Measurements from ENCODE around the gene MFNG. TPM values are rescaled to one million over a fixed set of nuclear protein-coding genes. Genes with fewer than 3 reads are reported as not detected.

The MFNG gene
- total RNA-seq, 1 donor from 2014 or later = 1.5 TPM

DNA sequence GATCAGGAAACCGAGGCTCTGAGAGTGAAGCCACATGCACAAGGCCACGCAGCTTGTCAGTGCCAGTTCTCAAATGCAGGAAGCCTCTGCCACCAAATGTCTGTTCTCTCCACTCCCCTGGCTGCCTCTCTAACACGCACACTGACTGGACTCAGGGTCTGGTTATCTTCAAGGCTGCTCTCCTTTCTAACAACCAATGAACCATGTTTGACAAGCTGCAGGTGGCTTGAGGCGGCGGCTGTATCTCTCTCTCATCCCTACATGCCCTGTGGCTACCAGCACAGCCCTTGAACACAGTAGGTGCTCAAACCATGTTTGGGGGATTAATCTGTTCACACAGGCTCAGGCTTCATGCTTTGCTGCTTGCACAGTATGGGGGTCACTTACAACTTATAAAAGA, 23.7 kb downstream of the MFNG start:
- no peak overlapping the region for H3K4me3 Mint-ChIP-seq (ENCODE audit: unreplicated experiment)

DNA sequence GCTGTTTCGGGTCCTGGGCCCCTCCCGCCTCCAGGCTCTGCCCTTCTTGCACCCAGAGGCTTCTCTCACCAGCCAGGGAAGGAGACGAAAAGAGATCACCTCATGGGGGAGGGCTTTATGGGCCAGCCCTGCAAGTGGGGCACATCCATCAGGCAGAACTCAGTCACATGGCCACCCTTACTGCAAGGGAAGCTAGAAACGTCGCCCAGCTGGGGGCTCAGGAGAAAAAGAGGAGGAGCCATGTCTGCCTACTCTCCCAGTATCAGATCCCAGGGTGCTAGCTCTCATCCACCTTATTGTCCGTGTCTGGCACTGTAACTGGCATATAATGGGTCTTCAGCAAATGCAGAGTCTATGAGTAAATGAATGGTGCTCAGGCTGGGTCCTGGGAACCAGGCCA, 24.2 kb downstream of the MFNG start:
- no peaks in the 10 kb centered on the region for H3K4me1 Mint-ChIP-seq (ENCODE audit: unreplicated experiment)
- H3K27ac Mint-ChIP-seq (ENCODE audit: unreplicated experiment) = no peak overlapping the region
- DNase-seq (ENCODE audit: extremely low spot score, unreplicated experiment) = no peak
- peaks cover 30% of the 10 kb centered on the region for H3K27me3 Mint-ChIP-seq (ENCODE audit: unreplicated experiment)
- H3K36me3 Mint-ChIP-seq (ENCODE audit: unreplicated experiment) = no peaks in the 10 kb centered on the region
- no peak overlapping the region for H3K4me3 Mint-ChIP-seq (ENCODE audit: unreplicated experiment)
- no peaks in the 10 kb centered on the region for H3K9me3 Mint-ChIP-seq (ENCODE audit: unreplicated experiment)
- TF ChIP-seq, protein P1, sequence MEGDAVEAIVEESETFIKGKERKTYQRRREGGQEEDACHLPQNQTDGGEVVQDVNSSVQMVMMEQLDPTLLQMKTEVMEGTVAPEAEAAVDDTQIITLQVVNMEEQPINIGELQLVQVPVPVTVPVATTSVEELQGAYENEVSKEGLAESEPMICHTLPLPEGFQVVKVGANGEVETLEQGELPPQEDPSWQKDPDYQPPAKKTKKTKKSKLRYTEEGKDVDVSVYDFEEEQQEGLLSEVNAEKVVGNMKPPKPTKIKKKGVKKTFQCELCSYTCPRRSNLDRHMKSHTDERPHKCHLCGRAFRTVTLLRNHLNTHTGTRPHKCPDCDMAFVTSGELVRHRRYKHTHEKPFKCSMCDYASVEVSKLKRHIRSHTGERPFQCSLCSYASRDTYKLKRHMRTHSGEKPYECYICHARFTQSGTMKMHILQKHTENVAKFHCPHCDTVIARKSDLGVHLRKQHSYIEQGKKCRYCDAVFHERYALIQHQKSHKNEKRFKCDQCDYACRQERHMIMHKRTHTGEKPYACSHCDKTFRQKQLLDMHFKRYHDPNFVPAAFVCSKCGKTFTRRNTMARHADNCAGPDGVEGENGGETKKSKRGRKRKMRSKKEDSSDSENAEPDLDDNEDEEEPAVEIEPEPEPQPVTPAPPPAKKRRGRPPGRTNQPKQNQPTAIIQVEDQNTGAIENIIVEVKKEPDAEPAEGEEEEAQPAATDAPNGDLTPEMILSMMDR (IDR thresholded peaks at IDR 0.05) = no peak

More for the DNA sequence above, 23.7 kb downstream of the MFNG start:
- H3K9me3 Mint-ChIP-seq (ENCODE audit: unreplicated experiment) = no peaks in the 10 kb centered on the region
- H3K4me1 Mint-ChIP-seq (ENCODE audit: unreplicated experiment) = no peaks in the 10 kb centered on the region
- H3K27ac Mint-ChIP-seq (ENCODE audit: unreplicated experiment) = no peak overlapping the region
- peaks cover 29% of the 10 kb centered on the region for H3K27me3 Mint-ChIP-seq (ENCODE audit: unreplicated experiment)
- H3K36me3 Mint-ChIP-seq (ENCODE audit: unreplicated experiment) = no peaks in the 10 kb centered on the region
- DNase-seq (ENCODE audit: extremely low spot score, unreplicated experiment) = no peak
- TF ChIP-seq, protein P1 (IDR thresholded peaks at IDR 0.05) = no peak

DNA sequence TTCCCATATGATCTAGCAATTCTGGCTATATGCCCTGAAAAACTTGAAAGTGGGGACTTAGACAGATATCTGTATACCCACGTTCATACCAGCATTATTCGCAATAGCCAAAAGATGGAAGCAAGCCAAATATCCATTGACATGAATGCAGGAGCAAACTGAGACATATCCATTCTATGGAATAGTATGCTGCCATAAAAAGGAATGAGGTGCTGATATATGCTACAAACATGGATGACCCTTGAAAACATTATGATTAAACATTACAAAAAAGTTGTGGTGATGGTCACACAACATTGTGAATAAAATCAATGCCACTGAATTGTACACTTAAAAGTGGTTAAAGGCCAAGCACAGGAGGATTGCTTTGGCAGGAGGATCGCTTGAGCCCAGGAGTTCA, 25.5 kb downstream of the MFNG start:
- H3K27me3 Mint-ChIP-seq (ENCODE audit: unreplicated experiment) = peaks cover 30% of the 10 kb centered on the region
- H3K27ac Mint-ChIP-seq (ENCODE audit: unreplicated experiment) = no peak overlapping the region
- no peaks in the 10 kb centered on the region for H3K36me3 Mint-ChIP-seq (ENCODE audit: unreplicated experiment)
- no peaks in the 10 kb centered on the region for H3K9me3 Mint-ChIP-seq (ENCODE audit: unreplicated experiment)
- no peak for DNase-seq (ENCODE audit: extremely low spot score, unreplicated experiment)
- peaks cover 8% of the 10 kb centered on the region for H3K4me1 Mint-ChIP-seq (ENCODE audit: unreplicated experiment)
- TF ChIP-seq, protein P1 (IDR thresholded peaks at IDR 0.05) = no peak
- no peak overlapping the region for H3K4me3 Mint-ChIP-seq (ENCODE audit: unreplicated experiment)

DNA sequence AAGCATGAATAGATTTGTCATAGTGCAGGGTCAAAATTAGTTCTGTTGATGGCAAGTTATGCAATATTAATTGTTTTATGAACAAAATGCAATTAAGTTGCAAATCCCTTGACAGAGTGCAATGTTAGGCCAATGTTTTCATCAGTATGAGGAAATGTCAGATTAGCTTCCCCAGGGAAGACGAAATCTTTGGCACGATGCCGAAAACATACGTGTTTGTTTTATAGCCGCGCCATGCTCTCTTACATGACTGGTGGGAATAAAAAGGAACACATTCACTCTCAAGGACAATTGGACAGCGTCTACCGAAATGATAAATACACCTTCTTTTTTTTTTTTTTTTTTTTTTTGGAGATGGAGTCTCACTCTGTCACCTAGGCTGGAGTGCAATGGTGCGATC, 27.0 kb downstream of the MFNG start:
- Mint-ChIP-seq H3K4me3 (ENCODE audit: unreplicated experiment) (no peak overlapping the region), H3K27me3 (ENCODE audit: unreplicated experiment) (peaks cover 30% of the 10 kb centered on the region), H3K36me3 (ENCODE audit: unreplicated experiment) (no peaks in the 10 kb centered on the region), H3K27ac (ENCODE audit: unreplicated experiment) (no peak overlapping the region), H3K9me3 (ENCODE audit: unreplicated experiment) (no peaks in the 10 kb centered on the region), H3K4me1 (ENCODE audit: unreplicated experiment) (peaks cover 23% of the 10 kb centered on the region)
- TF ChIP-seq, protein P1 (IDR thresholded peaks at IDR 0.05) = no peak
- DNase-seq (ENCODE audit: extremely low spot score, unreplicated experiment) = no peak

DNA sequence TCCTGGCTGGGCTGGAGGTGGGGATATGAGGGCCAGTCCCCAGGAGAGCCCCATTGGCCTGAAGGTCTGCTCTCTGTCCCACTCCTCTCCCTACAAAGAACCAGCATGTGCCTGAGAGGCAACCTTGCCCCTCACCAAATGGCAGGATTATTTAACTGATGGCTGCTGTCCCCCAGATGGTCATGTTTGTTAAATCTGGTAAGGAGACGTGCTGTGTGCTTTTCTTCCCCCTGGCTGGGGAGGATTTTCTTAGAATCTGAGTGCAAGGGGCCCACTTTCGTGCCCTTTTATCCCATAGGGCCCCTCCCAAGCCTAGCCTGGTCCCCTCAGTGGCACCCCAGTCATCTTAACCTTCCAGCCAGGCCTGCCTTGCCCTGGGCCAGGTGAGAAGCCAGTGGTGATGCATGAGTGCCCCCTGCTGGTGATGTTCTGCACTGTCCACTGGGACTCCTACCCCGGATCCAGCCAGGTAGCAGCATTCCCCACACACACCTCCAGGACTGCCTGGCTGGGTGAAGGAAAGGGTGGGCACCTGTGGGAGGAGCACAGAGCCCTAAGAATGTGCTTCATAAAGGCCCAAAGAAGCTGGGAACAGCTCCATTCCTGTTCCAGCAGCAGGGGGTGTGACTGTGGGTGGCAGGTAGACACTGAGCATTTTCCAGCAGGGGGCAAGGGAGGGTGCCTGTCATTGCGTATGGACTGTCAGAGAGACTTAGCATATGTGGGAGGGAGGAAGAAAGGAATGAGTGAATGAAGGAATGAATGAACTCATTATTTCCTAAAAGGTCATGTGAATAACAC, 28.9 kb downstream of the MFNG start:
- Mint-ChIP-seq H3K4me1 (ENCODE audit: unreplicated experiment) (peaks cover 24% of the 10 kb centered on the region), H3K4me3 (ENCODE audit: unreplicated experiment) (no peak overlapping the region)
- peak; percentile 92 for DNase-seq (ENCODE audit: extremely low spot score, unreplicated experiment)

More for the DNA sequence above, 28.9 kb downstream of the MFNG start:
- no peaks in the 10 kb centered on the region for H3K9me3 Mint-ChIP-seq (ENCODE audit: unreplicated experiment)
- no peaks in the 10 kb centered on the region for H3K36me3 Mint-ChIP-seq (ENCODE audit: unreplicated experiment)
- peaks cover 25% of the 10 kb centered on the region for H3K27me3 Mint-ChIP-seq (ENCODE audit: unreplicated experiment)
- no peak overlapping the region for H3K27ac Mint-ChIP-seq (ENCODE audit: unreplicated experiment)
- TF ChIP-seq, protein P1 (IDR thresholded peaks at IDR 0.05) = peak; percentile 96

All from osteocyte (in vitro differentiated cells).